Globus pallidus (tissue), 1 donor: ENCODE results near the gene AKAP17A.
A peak's percentile ranks its signal among the peaks of the same experiment; 100 is the strongest.
"Not testable (repeated sequence)": the region's sequence is repeated elsewhere in the genome, so short reads cannot be mapped to it uniquely, and the experiment has no call there.

ENCODE experiments used
- DNase-seq: peaks from one replicate; pipeline ENCODE4 v3.0.0-alpha.2; 2015; ENCODE audit warnings: low spot score

The AKAP17A gene

GRCh38 chrX:1591102-1591862 lies at the start of gene AKAP17A:
Gene AKAP17A (plus strand): TSS chrX:1591604. CDS start chrX:1593463, 1,859 bp downstream.
- peak; percentile 95 for DNase-seq

- DNase-seq, result no peak
Measured at GRCh38 chrX:1542994-1543725, 48.2 kb upstream of the AKAP17A start.

- no peak for DNase-seq
Measured at GRCh38 chrX:1545776-1546408, 45.5 kb upstream of the AKAP17A start.

- DNase-seq, result no peak
Measured at GRCh38 chrX:1546691-1547251, 44.6 kb upstream of the AKAP17A start.

GRCh38 chrX:1551959-1552546 lies 39.4 kb upstream of the AKAP17A start:
- no peak for DNase-seq

- no peak for DNase-seq
Measured at GRCh38 chrX:1554469-1555210, 36.8 kb upstream of the AKAP17A start.

- no peak for DNase-seq
Measured at GRCh38 chrX:1555370-1555769, 36.0 kb upstream of the AKAP17A start.

GRCh38 chrX:1557442-1557841 lies 34.0 kb upstream of the AKAP17A start:
- not testable (repeated sequence) for DNase-seq

- no peak for DNase-seq
Measured at GRCh38 chrX:1558761-1559468, 32.5 kb upstream of the AKAP17A start.

- DNase-seq, result no peak
Measured at GRCh38 chrX:1561164-1561563, 30.2 kb upstream of the AKAP17A start.

GRCh38 chrX:1564077-1564476 lies 27.3 kb upstream of the AKAP17A start:
- not testable (repeated sequence) for DNase-seq

GRCh38 chrX:1564750-1565683 lies 26.4 kb upstream of the AKAP17A start:
- DNase-seq, result no peak

- DNase-seq, result not testable (repeated sequence)
Measured at GRCh38 chrX:1574181-1574580, 17.2 kb upstream of the AKAP17A start.

GRCh38 chrX:1576201-1576992 lies 15.0 kb upstream of the AKAP17A start:
- no peak for DNase-seq

GRCh38 chrX:1577845-1578244 lies 13.6 kb upstream of the AKAP17A start:
- DNase-seq, result no peak

- no peak for DNase-seq
Measured at GRCh38 chrX:1578511-1579173, 12.8 kb upstream of the AKAP17A start.

GRCh38 chrX:1581132-1581531 lies 10.3 kb upstream of the AKAP17A start:
- DNase-seq, result peak; percentile 12
